Lower leg skin (tissue), 3 donors: ENCODE data around the gene KISS1R.

Source experiments
- CTCF ChIP-seq, 3 donors: fragments of 450-650 bp; IDR thresholded peaks; one replicate each; pipeline ENCODE4 v1.5.1; 2016; ENCODE audit warnings: antibody characterized with exemption in 3 of 3, mild to moderate bottlenecking in 3 of 3, moderate library complexity in 2 of 3
- POLR2A ChIP-seq, 2 donors: fragments of 450-650 bp; IDR thresholded peaks; one replicate each; pipeline ENCODE4 v1.6.1; 2016 to 2017; ENCODE audit warnings: antibody characterized with exemption in 2 of 2, mild to moderate bottlenecking in 1 of 2, moderate library complexity in 1 of 2

DNA sequence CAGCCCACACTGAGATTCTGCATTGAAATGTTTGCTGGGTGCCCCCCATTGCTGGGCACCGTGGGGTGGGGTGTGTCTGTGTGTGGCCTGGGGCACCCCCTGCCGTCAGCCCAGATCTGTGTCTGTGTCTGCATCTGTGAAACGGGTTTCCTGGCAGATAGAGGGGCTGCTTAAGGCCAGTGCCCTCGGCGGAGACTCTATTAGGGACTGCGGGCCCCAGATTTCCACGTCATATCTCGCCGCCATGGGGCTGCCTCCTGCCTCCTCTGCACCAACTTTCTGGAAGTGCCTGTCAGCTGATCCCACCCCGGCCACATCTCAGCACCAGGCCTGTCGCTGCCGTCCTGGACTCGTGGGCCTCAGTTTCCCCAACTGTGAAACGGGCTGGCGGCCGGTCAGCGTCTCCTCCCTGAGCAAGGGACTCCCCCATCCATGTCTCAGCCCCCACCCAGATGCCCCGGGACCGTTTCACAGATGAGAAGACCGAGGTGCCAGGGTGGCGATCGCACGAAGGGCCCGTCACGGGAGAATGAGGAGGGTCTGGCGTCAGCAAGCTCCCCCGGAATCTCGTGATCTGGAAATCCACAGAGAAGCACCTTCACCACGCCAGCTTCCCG is 30.1 kb downstream of the KISS1R start:
- TF ChIP-seq CTCF (IDR thresholded peaks at IDR 0.05) (no peak), POLR2A (IDR thresholded peaks at IDR 0.05) (no peak)
